RKO (cell line): Measurements from ENCODE around the gene SHANK1.

Experiments
- DNase-seq: peaks from one replicate; pipeline ENCODE4 v3.0.0-alpha.2; 2016; ENCODE audit warnings: low spot score

The SHANK1 gene

GRCh38 chr19:50711805-50712204 lies 7.8 kb downstream of the SHANK1 start:
- DNase-seq, result no peak

GRCh38 chr19:50711196-50711595 lies 8.4 kb downstream of the SHANK1 start:
- DNase-seq, result no peak

- DNase-seq, result no peak
Measured at GRCh38 chr19:50710612-50711011, 9.0 kb downstream of the SHANK1 start.

GRCh38 chr19:50710094-50710493 lies 9.5 kb downstream of the SHANK1 start:
- DNase-seq, result peak; percentile 67

- DNase-seq, result peak; percentile 93
Measured at GRCh38 chr19:50708179-50708879, 11.3 kb downstream of the SHANK1 start.

GRCh38 chr19:50706387-50706786 lies 13.2 kb downstream of the SHANK1 start:
- no peak for DNase-seq

- peak; percentile 97 for DNase-seq
Measured at GRCh38 chr19:50705422-50706019, 14.1 kb downstream of the SHANK1 start.

- peak; percentile 84 for DNase-seq
Measured at GRCh38 chr19:50703915-50704796, 15.4 kb downstream of the SHANK1 start.

- DNase-seq, result peak; percentile 98
Measured at GRCh38 chr19:50702871-50703829, 16.5 kb downstream of the SHANK1 start.

GRCh38 chr19:50702158-50702870 lies 17.3 kb downstream of the SHANK1 start:
- DNase-seq, result peak; percentile 56

- DNase-seq, result peak; percentile 53
Measured at GRCh38 chr19:50701367-50701985, 18.1 kb downstream of the SHANK1 start.

GRCh38 chr19:50697414-50698124 lies 22.0 kb downstream of the SHANK1 start:
- peak; percentile 60 for DNase-seq

GRCh38 chr19:50696094-50696483 lies 23.5 kb downstream of the SHANK1 start:
- no peak for DNase-seq

- DNase-seq, result peak; percentile 90
Measured at GRCh38 chr19:50695251-50696093, 24.1 kb downstream of the SHANK1 start.

GRCh38 chr19:50694815-50695145 lies 24.8 kb downstream of the SHANK1 start:
- DNase-seq, result no peak

GRCh38 chr19:50693064-50693975 lies 26.3 kb downstream of the SHANK1 start:
- peak; percentile 59 for DNase-seq

GRCh38 chr19:50690439-50690838 lies 29.2 kb downstream of the SHANK1 start:
- DNase-seq, result no peak

- DNase-seq, result no peak
Measured at GRCh38 chr19:50688766-50689165, 30.8 kb downstream of the SHANK1 start.
